Vagina (tissue), 2 donors: Measurements from ENCODE around the gene KRTAP10-3. TPM values are rescaled to one million over a fixed set of nuclear protein-coding genes. Genes with fewer than 3 reads are reported as not detected.
"Not testable (repeated sequence)": the region's sequence is repeated elsewhere in the genome, so short reads cannot be mapped to it uniquely, and the experiment has no call there.

ENCODE experiments used
- DNase-seq, 2 donors: peaks; one replicate each; pipeline ENCODE4 v3.0.0-alpha.2; 2017; ENCODE audit errors: extremely low spot score in 2 of 2
- H3K27ac ChIP-seq: fragments of 200-600 bp; sonication (generic); one replicate; pipeline ENCODE4 v1.5.1; 2019
- H3K27me3 ChIP-seq: fragments of 200-600 bp; sonication (generic); one replicate; pipeline ENCODE4 v1.5.1; 2019
- H3K36me3 ChIP-seq, 2 donors: fragments of 200-600 bp; sonication (generic); one replicate each; pipeline ENCODE4 v1.5.1; 2017 to 2019
- H3K4me1 ChIP-seq: fragments of 200-600 bp; sonication (generic); one replicate; pipeline ENCODE4 v1.5.1; 2019
- H3K4me3 ChIP-seq, 2 donors: fragments of 200-600 bp; sonication (generic); 1 replicate in 1 of 2; 2 replicates in 1 of 2; pipeline ENCODE4 v1.5.1; 2016 to 2019
- H3K9me3 ChIP-seq: fragments of 200-600 bp; sonication (generic); one replicate; pipeline ENCODE4 v1.5.1; 2019
- CTCF ChIP-seq, 3 experiments: fragments of 450-650 bp in 2 of 3; fragments of 200-600 bp in 1 of 3; sonication (generic) in 1 of 3; IDR thresholded peaks; one replicate each; pipeline ENCODE4 v1.5.1; 2017 to 2019; ENCODE audit warnings: antibody characterized with exemption in 3 of 3, mild to moderate bottlenecking in 2 of 3, moderate library complexity in 2 of 3
- POLR2A ChIP-seq, 2 donors: fragments of 450-650 bp; IDR thresholded peaks; one replicate each; pipeline ENCODE4 v1.6.1; 2017; ENCODE audit warnings: antibody characterized with exemption in 2 of 2, mild to moderate bottlenecking in 2 of 2, moderate library complexity in 2 of 2
- POLR2AphosphoS5 ChIP-seq, 2 donors: sonication (generic); formaldehyde crosslinking; IDR thresholded peaks; one replicate each; pipeline ENCODE4 v1.9.0; 2017; ENCODE audit warnings: antibody characterized with exemption in 2 of 2, mild to moderate bottlenecking in 2 of 2, low read depth in 1 of 2; ENCODE audit not compliant: insufficient read depth in 1 of 2
- intact Hi-C: fragments of 100-400 bp; cut with DNase I; formaldehyde crosslinking; loops from one replicate; pipeline ENCODE4 v1.15.1; 2023
- total RNA-seq: library from RNA; depleted of rRNA; stranded (reverse); fragments of >200 nt; gene quantifications from one replicate; pipeline ENCODE4 v1.2.3, GENCODE V29; 2016

Gene KRTAP10-3
- total RNA-seq, 1 donor from 2014 or later = not detected

- no peak for TF ChIP-seq POLR2AphosphoS5 (IDR thresholded peaks at IDR 0.05; ENCODE audit: insufficient read depth in 1 of 2, low read depth in 1 of 2)
- Histone ChIP-seq H3K36me3 (no peaks in the 10 kb centered on the region), H3K27me3 (no peaks in the 10 kb centered on the region), H3K9me3 (peaks cover 10% of the 10 kb centered on the region), H3K27ac (no peak overlapping the region), H3K4me3 (no peak overlapping the region), H3K4me1 (no peaks in the 10 kb centered on the region)
- DNase-seq = peak in 1 of 2 donors; percentile 81
- intact Hi-C loops = loop anchor here (10.0 kb wide), 1 partner anchor 128 kb away; the partner anchor contains the start of gene LRRC3
These were observed 24.6 kb upstream of the KRTAP10-3 start for GRCh38 chr21:44583089-44583799.

GRCh38 chr21:44582055-44582454, 23.5 kb upstream of the KRTAP10-3 start:
- Histone ChIP-seq H3K27ac (no peak overlapping the region), H3K36me3 (no peaks in the 10 kb centered on the region), H3K4me3 (no peak overlapping the region), H3K4me1 (no peaks in the 10 kb centered on the region), H3K27me3 (no peaks in the 10 kb centered on the region), H3K9me3 (peaks cover 10% of the 10 kb centered on the region)
- DNase-seq = peak; percentile 40 to 77
- no peak for TF ChIP-seq POLR2AphosphoS5 (IDR thresholded peaks at IDR 0.05; ENCODE audit: insufficient read depth in 1 of 2, low read depth in 1 of 2)
- no peak for TF ChIP-seq POLR2A (IDR thresholded peaks at IDR 0.05)
- TF ChIP-seq CTCF (IDR thresholded peaks at IDR 0.05) = no peak
- intact Hi-C loops = loop anchor here (10.0 kb wide), 1 partner anchor 127 kb away; the partner anchor contains the start of gene LRRC3

GRCh38 chr21:44581158-44581557, 22.6 kb upstream of the KRTAP10-3 start:
- DNase-seq = no peak
- intact Hi-C loops = loop anchor here (10.0 kb wide), 1 partner anchor 126 kb away; the partner anchor contains the start of gene LRRC3

GRCh38 chr21:44580231-44580821, 21.7 kb upstream of the KRTAP10-3 start, which contains the start of gene KRTAP10-5:
Gene KRTAP10-5 (minus strand): TSS chr21:44580604. CDS start chr21:44580578, 26 bp downstream.
- H3K4me3 ChIP-seq, H3K9me3 ChIP-seq, H3K27me3 ChIP-seq, H3K27ac ChIP-seq, H3K4me1 ChIP-seq, H3K36me3 ChIP-seq: not testable (repeated sequence)
- peak; percentile 16 to 77 for DNase-seq
- intact Hi-C loops = loop anchor here (10.0 kb wide), 1 partner anchor 126 kb away; the partner anchor contains the start of gene LRRC3

More at GRCh38 chr21:44581158-44581557, 22.6 kb upstream of the KRTAP10-3 start:
- TF ChIP-seq POLR2AphosphoS5 (IDR thresholded peaks at IDR 0.05; ENCODE audit: insufficient read depth in 1 of 2, low read depth in 1 of 2) (no peak), POLR2A (IDR thresholded peaks at IDR 0.05) (no peak), CTCF (IDR thresholded peaks at IDR 0.05) (no peak)
- Histone ChIP-seq H3K4me1 (no peaks in the 10 kb centered on the region), H3K27ac (no peak overlapping the region), H3K27me3 (no peaks in the 10 kb centered on the region), H3K9me3 (peaks cover 10% of the 10 kb centered on the region), H3K36me3 (no peaks in the 10 kb centered on the region), H3K4me3 (no peak overlapping the region)

GRCh38 chr21:44579833-44580144, 21.2 kb upstream of the KRTAP10-3 start:
- intact Hi-C loops = loop anchor here (10.0 kb wide), 1 partner anchor 125 kb away; the partner anchor contains the start of gene LRRC3
- no peak for DNase-seq
- H3K27ac ChIP-seq = no peak overlapping the region
- no peak overlapping the region for H3K4me3 ChIP-seq
- TF ChIP-seq POLR2A (IDR thresholded peaks at IDR 0.05) = no peak
- no peak for TF ChIP-seq CTCF (IDR thresholded peaks at IDR 0.05)
- TF ChIP-seq POLR2AphosphoS5 (IDR thresholded peaks at IDR 0.05; ENCODE audit: insufficient read depth in 1 of 2, low read depth in 1 of 2) = no peak
- H3K27me3 ChIP-seq = no peaks in the 10 kb centered on the region
- no peaks in the 10 kb centered on the region for H3K36me3 ChIP-seq
- peaks cover 10% of the 10 kb centered on the region for H3K9me3 ChIP-seq
- peaks cover under 1% of the 10 kb centered on the region for H3K4me1 ChIP-seq
